NCI-H128 (cell line): ENCODE measurements around the gene MIER2.

Experiments
- DNase-seq: peaks from one replicate; lab custom pipeline; 2025; ENCODE audit not compliant: unreplicated experiment; lab: John Stamatoyannopoulos, UW

MIER2 gene

GRCh38 chr19:335486-336066, 9.0 kb downstream of the MIER2 start:
- DNase-seq: no peak

- no peak for DNase-seq
These were observed 9.5 kb downstream of the MIER2 start for GRCh38 chr19:335072-335471.

DNA sequence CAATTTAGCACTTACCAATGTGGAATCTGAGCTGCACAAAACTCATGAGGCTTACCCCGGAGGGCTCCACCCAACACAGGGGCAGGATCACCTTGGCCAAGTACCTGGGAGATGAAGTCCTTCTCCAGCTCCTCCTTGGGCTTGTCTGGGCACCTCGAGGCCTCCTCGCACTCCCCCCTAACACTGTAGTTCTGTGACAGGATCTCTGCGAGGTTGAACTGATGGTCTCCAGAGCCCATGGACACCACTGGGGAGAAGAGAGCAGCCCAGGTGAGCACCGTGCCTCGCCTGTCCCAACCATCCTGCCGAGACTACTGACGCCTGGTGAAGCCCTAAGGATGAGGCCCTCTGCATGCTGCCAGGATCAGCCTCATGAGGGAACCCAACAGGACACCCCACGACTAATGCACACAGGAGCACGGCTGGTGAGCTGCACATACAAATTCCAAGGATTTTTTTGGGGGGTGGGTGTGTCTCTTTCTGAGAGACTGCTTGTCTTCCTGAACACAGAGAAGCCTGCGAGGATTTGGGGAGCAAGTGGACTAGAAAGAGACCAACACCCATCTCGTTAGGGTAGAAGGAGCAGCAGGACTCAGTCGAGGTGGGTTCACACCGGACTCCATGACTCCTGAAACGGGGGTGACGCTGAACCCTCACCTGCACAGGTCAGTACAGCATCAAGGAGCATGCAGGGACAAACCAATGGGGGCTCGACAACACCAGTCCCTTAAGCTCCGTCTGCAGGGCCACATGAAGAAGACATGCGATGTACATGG, 10.1 kb downstream of the MIER2 start:
- no peak for DNase-seq

GRCh38 chr19:330503-330902, 14.1 kb downstream of the MIER2 start:
- no peak for DNase-seq

DNA sequence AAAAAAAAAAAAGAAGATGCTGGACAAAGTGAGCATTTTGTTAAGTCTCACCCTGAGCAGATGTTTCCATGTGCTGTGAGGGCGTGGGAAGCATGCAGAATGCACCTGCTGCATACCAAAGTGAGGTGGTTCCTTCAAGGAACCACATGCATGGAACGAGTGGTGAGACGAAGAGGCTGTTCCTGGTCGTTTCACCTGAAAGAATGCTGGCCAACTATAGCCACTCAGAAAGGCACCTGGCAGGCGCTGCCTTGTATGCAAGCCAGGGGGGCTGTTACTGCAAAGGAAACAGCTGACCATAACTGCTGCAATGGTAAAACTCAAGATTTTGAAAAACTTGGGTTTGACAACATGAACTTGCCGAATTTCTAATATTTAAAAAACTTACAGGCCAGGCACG, 14.7 kb downstream of the MIER2 start:
- no peak for DNase-seq

DNA sequence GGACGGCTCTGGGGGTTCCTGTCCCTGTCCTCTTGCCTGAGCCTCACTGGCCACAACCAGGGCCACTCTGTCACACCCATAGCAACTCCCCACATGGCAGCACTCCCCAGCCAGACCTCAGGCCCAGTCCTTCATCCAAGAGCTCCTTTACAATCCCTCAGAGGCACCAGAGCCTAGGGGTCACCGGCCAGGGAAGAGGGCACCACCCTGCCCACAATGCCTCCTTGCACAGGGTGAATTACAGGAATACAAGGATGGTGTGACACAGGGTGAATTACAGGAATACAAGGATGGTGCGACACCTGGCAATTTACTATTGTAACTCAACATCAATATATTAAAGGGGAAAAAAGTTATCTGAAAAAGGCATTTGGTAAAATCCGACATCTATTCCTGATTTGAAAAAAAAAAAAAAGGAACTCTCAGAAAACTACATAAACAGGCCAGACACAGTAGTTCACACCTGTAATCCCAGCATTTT, 16.5 kb downstream of the MIER2 start:
- no peak for DNase-seq

- no peak for DNase-seq
These were observed 17.1 kb downstream of the MIER2 start for GRCh38 chr19:327291-328024.

- DNase-seq: no peak
These were observed 17.7 kb downstream of the MIER2 start for GRCh38 chr19:326871-327270.

GRCh38 chr19:325937-326565, 18.5 kb downstream of the MIER2 start:
- no peak for DNase-seq

DNA sequence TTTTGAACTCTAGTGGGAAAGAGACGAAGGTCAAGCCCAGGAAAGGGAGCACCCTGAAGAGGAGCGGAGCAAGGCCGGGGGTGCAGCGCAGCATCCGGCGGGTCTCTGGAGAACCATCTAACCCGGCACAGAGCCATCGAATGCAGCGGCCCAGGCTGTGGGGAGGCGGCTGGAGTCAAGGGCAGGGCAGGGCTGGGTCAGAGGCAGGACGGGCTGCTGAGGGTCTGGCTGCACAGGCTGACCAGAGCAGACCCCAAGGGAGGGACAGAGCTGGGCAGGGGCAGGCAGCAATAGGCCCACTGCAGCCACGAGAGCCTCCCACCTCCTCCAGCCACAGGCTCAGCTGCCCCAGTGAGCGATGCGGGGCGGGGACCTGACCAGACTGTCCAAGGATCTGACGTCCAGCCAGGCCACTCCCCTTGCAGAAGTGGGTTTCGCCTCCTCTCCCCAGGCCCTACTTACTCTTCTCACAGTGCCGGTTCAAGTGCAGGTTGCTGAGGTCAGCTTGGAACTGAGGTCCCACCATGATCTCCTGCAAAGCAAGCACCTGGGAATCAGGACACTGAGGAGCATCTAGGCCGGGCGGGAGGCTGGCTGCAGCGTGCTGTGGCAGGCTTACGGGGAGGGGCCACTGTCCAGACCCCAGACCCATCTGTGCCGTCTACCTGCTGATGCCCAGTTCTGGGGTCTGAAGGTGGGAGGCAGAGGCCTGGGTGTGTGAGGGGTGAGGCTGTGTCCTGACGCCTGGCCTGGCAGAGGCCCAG, 19.2 kb downstream of the MIER2 start:
- DNase-seq: no peak

- no peak for DNase-seq
These were observed 19.9 kb downstream of the MIER2 start for GRCh38 chr19:324716-325115.

GRCh38 chr19:322616-323015, 22.0 kb downstream of the MIER2 start:
- no peak for DNase-seq

- DNase-seq: no peak
These were observed 26.2 kb downstream of the MIER2 start for GRCh38 chr19:318509-318774.

DNA sequence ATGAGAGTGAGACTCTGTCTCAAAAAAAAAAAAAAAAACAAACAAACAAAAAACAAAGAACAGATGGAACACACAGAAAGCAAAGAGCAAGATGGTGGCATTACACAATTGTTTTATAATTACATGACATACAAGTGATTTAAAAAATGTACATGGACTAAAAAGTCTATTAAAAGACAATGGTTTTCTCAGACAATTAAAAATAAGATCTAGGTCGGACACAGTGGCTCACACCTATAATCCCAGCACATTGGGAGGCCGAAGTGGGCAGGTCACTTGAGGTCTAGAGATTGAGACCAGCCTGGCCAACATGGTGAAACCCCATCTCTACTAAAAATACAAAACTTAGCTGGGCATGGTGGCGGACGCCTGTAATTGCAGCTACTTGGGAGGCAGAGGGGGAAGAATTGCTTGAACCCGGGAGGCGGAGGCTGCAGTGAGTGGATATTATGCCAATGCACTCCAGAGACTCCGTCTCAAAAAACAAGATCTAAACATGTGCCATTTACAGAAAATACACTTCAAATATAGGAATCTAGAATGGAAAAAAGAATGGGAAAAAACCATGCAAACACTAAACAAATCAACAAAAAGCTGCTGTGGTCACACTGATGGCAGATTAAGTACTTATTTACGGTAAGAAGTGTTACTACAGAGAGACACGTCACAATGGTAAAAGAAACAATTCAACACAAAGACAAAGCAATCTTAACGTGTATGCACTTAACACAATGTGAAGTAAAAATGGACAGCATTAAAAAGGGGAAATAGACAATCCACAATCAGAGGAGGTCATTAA, 26.7 kb downstream of the MIER2 start:
- no peak for DNase-seq

DNA sequence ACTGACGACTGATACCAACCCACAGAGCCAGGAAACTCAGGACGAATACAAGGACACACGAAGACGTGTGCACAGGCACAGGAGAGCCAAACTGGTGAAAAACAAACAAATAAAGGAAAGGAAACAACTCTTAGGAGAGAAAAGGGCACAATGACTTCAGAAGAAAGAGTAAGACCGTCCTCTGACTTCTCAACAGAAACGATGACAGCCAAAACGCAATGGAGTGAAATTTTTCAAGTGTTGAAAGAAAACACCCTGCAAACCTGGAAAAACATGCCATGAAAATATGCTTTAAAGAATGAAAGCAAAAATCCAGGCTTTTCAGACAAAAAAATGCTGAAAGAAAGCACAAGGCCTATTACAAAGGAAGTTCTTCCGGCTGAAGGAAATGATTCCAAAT, 28.8 kb downstream of the MIER2 start:
- no peak for DNase-seq

- no peak for DNase-seq
These were observed 30.4 kb downstream of the MIER2 start for GRCh38 chr19:313988-314815.

DNA sequence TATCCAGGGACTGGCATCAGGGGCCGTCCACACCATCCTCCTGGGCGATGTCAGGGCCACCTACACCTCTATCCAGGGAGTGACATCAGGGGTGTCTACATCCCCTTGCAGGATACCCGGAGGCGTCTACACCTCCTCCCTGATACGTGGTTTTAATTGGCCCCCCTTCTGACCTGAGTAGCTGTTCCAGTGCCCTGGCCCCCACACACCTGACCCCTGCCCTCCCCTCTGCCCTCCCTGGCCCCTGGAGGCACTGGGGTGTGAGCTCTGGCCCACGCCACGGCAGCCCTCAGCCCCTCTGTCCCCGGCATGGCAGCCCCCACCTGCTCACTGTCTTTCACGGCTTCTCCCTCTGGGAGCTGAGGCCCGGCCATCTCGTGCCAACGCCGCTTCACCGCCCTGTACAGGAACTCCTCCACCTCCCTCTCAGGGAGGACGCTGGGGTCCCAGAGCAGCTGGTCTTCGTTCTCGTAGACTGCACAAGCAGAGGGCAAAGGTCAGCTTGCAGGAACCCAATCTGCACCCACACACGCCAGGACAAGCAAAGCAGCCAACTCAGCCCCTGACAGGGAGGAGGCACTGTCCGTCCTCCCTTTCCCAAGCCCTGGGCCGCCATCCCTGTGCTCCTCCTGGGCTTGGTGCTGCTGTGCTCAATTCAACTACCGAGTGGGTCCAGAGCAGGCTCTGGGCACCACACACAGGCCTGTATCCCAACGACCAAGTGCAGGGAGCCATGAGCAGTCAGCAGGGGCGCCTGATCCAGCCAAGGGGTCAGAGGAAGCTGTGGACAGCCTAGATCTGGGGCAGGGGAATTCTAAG, 31.2 kb downstream of the MIER2 start:
- DNase-seq: no peak

GRCh38 chr19:311813-312261, 32.8 kb downstream of the MIER2 start:
- DNase-seq: no peak
